ENCODE measurements around the gene SYS1.

GRCh38 chr20:45391559-45391958 is 28.6 kb downstream of the SYS1 start:
- TF ChIP-seq POLR2A (IDR thresholded peaks at IDR 0.05) (no peak), CTCF (IDR thresholded peaks at IDR 0.05) (no peak)
